Measurements from ENCODE around the gene SEMA6C.
"Not testable (repeated sequence)": the region's sequence is repeated elsewhere in the genome, so short reads cannot be mapped to it uniquely, and the experiment has no call there.

SEMA6C gene

GRCh38 chr1:151106894-151107293, 39.5 kb downstream of the SEMA6C start:
- no peak for DNase-seq (ENCODE audit: low read depth)
- no peak overlapping the region for H3K4me3 ChIP-seq (ENCODE audit: low read depth, low read length)
- TF ChIP-seq MAX (IDR thresholded peaks at IDR 0.05; ENCODE audit: low read depth, low read length), result no peak
- no peak for TF ChIP-seq POLR2A (IDR thresholded peaks at IDR 0.05; ENCODE audit: extremely low read depth, insufficient read length)
- TF ChIP-seq MYC (IDR thresholded peaks at IDR 0.05; ENCODE audit: low read depth, low read length), result no peak
- TF ChIP-seq, protein P1, sequence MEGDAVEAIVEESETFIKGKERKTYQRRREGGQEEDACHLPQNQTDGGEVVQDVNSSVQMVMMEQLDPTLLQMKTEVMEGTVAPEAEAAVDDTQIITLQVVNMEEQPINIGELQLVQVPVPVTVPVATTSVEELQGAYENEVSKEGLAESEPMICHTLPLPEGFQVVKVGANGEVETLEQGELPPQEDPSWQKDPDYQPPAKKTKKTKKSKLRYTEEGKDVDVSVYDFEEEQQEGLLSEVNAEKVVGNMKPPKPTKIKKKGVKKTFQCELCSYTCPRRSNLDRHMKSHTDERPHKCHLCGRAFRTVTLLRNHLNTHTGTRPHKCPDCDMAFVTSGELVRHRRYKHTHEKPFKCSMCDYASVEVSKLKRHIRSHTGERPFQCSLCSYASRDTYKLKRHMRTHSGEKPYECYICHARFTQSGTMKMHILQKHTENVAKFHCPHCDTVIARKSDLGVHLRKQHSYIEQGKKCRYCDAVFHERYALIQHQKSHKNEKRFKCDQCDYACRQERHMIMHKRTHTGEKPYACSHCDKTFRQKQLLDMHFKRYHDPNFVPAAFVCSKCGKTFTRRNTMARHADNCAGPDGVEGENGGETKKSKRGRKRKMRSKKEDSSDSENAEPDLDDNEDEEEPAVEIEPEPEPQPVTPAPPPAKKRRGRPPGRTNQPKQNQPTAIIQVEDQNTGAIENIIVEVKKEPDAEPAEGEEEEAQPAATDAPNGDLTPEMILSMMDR (IDR thresholded peaks at IDR 0.05; ENCODE audit: low read depth, low read length), result no peak

DNA sequence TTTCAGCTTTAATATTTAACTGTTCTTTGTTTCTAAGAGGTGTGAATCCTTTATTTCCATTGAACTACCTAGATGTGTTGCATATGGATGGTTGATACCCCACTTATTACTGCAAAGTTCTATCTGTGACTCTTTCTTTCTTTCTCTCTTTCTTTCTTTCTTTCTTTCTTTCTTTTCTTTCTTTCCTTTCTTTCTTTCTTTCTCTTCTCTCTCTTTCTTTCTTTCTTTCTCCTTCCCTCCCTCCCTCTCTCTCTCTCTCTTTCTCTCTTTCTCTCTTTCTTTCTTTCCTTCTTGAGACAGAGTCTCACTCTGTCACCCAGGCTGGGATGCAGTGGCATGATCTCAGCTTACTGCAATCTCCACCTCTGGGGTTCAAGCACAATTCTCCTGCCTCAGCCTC, 41.8 kb downstream of the SEMA6C start:
- H3K4me3 ChIP-seq (ENCODE audit: low read depth, low read length), result no peak overlapping the region
- no peak for DNase-seq (ENCODE audit: low read depth)
- TF ChIP-seq MYC (IDR thresholded peaks at IDR 0.05; ENCODE audit: low read depth, low read length), result no peak
- TF ChIP-seq, protein P1 (IDR thresholded peaks at IDR 0.05; ENCODE audit: low read depth, low read length), result no peak
- no peak for TF ChIP-seq POLR2A (IDR thresholded peaks at IDR 0.05; ENCODE audit: extremely low read depth, insufficient read length)
- TF ChIP-seq MAX (IDR thresholded peaks at IDR 0.05; ENCODE audit: low read depth, low read length), result no peak

DNA sequence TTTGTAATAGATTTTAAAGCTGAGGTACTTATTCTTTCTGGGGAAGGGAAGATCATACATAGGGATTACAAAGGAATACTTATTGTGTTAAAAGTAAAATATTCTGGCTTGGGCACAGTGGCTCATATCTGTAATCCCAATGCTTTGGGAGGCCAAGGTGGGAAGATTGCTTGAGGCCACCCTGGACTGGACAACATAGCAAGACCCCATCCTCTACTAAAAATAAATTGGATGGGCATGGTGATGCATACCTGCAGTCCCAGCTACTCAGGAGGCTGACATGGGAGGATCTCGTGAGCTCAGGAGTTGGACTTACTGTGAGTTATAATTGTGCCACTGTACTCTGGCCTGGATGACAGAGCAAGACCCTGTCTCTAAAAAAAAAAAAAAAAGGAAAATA, 48.3 kb downstream of the SEMA6C start:
- no peak for TF ChIP-seq MYC (IDR thresholded peaks at IDR 0.05; ENCODE audit: low read depth, low read length)
- TF ChIP-seq POLR2A (IDR thresholded peaks at IDR 0.05; ENCODE audit: extremely low read depth, insufficient read length), result no peak
- no peak for TF ChIP-seq MAX (IDR thresholded peaks at IDR 0.05; ENCODE audit: low read depth, low read length)
- TF ChIP-seq, protein P1 (IDR thresholded peaks at IDR 0.05; ENCODE audit: low read depth, low read length), result no peak
- H3K4me3 ChIP-seq (ENCODE audit: low read depth, low read length), result no peak overlapping the region
- DNase-seq (ENCODE audit: low read depth), result no peak

DNA sequence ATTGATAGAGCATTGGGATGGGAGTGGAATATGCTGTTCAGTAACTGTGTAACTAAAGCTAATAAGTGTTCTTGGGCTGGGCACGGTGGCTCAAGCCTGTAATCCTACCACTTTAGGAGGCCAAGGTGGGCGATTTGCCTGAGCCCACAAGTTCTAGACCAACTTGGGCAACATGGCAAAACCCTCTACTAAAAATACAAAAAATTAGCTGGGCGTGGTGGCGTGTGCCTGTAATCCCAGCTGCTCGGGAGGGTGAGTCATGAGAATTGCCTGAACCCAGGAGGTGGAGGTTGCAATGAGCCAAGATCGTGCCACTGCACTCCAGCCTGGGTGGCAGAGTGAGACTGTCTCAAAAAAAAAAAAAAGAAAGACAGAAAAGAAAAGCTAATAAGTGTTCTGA, 49.0 kb downstream of the SEMA6C start:
- not testable (repeated sequence) for DNase-seq (ENCODE audit: low read depth); H3K4me3 ChIP-seq (ENCODE audit: low read depth, low read length)

GRCh38 chr1:151085953-151086559, 60.4 kb downstream of the SEMA6C start:
- H3K4me3 ChIP-seq (ENCODE audit: low read depth, low read length), result no peak overlapping the region
- DNase-seq (ENCODE audit: low read depth), result no peak
- TF ChIP-seq, protein P1 (IDR thresholded peaks at IDR 0.05; ENCODE audit: low read depth, low read length), result no peak
- no peak for TF ChIP-seq POLR2A (IDR thresholded peaks at IDR 0.05; ENCODE audit: extremely low read depth, insufficient read length)
- no peak for TF ChIP-seq MYC (IDR thresholded peaks at IDR 0.05; ENCODE audit: low read depth, low read length)
- no peak for TF ChIP-seq MAX (IDR thresholded peaks at IDR 0.05; ENCODE audit: low read depth, low read length)
